K562 (cell line): Measurements from ENCODE around the gene OTOG. TPM values are rescaled to one million over a fixed set of nuclear protein-coding genes. Genes with fewer than 3 reads are reported as not detected.

ENCODE experiments used
- ATAC-seq: fragments of 200-7000 bp; cut with Tn5 transposase; 3 replicates; pipeline ENCODE4 v1.9.1; 2020; ENCODE audit warnings: moderate library complexity
- BruUV-seq: library from RNA; stranded (reverse); fragments of 400-500 nt; replicated peaks from 2 replicates; lab custom pipeline; 2021; lab: Mats Ljungman, UMichigan
- CTCF ChIA-PET: fragments of 300-600 bp; formaldehyde crosslinking; extraction: SDS; loops from one replicate; lab custom pipeline; 2021; ENCODE audit warnings: low intra/inter-chr PET ratio; lab: Yijun Ruan, JAX
- POLR2A ChIA-PET: fragments of 300-600, 350-650 bp; sonication (Branson Sonifier 250); formaldehyde crosslinking; extraction: SDS; loops from one replicate; lab custom pipeline; 2021; ENCODE audit warnings: antibody characterized with exemption, inconsistent platforms; lab: Yijun Ruan, JAX
- DNase-seq, 4 experiments: peaks; one replicate each; pipeline versions ENCODE4 v3.0.0 to v3.0.0-alpha.2; 2011 to 2018; ENCODE audit warnings: low spot score in 3 of 4, mixed read lengths in 3 of 4; ENCODE audit errors: extremely low read depth in 1 of 4
- FAIRE-seq: peaks from 2 replicates; lab custom pipeline; 2011; peaks lifted over from hg19 to GRCh38; lab: Jason Lieb, UNC
- H2AFZ ChIP-seq: 2 replicates; pipeline ENCODE4 v1.6.0; 2011; ENCODE audit warnings: low read depth, low read length, control low read depth, inconsistent platforms
- H3K27ac ChIP-seq: fragments of 200-600 bp; 3 replicates; pipeline ENCODE4 v1.8.0; 2011; ENCODE audit warnings: low read depth, mild to moderate bottlenecking, control low read depth, inconsistent platforms, low read length, moderate library complexity, mixed read lengths; ENCODE audit errors: extremely low read depth
- H3K27me3 ChIP-seq, 2 experiments: fragments of 300-600 bp in 1 of 2; 2 replicates in 1 of 2; 3 replicates in 1 of 2; pipeline versions ENCODE4 v1.6.0 to v1.8.0; 2011; ENCODE audit warnings: inconsistent platforms in 2 of 2, low read length in 2 of 2, mild to moderate bottlenecking in 1 of 2, mixed read lengths in 1 of 2, moderate library complexity in 1 of 2; ENCODE audit not compliant: control insufficient read depth in 2 of 2, insufficient read depth in 2 of 2
- H3K36me3 ChIP-seq: fragments of 300-600 bp; 3 replicates; pipeline ENCODE4 v1.8.0; 2011; ENCODE audit warnings: mild to moderate bottlenecking, low read length, inconsistent platforms; ENCODE audit not compliant: control insufficient read depth, insufficient read depth
- H3K4me1 ChIP-seq, 2 experiments: fragments of 200-600 bp in 1 of 2; replicated peaks in 1 of 2; 2 replicates in 1 of 2; 3 replicates in 1 of 2; pipeline versions ENCODE4 v1.5.1 to v1.8.0; 2011; ENCODE audit warnings: inconsistent platforms in 2 of 2, low read length in 2 of 2, mild to moderate bottlenecking in 1 of 2, mixed read lengths in 1 of 2, moderate library complexity in 1 of 2; ENCODE audit not compliant: control insufficient read depth in 2 of 2, insufficient read depth in 2 of 2
- H3K4me2 ChIP-seq: 2 replicates; pipeline ENCODE4 v1.6.1; 2011; ENCODE audit warnings: low read length, control low read depth, inconsistent platforms, mixed read lengths; ENCODE audit not compliant: insufficient read depth
- H3K4me3 ChIP-seq: fragments of 200-600 bp; sonication (generic), shearing (Covaris generic); 2 replicates; pipeline ENCODE4 v1.5.1; 2016; ENCODE audit warnings: control low read depth, inconsistent platforms
- H3K79me2 ChIP-seq: fragments of 200-600 bp; 3 replicates; pipeline ENCODE4 v1.8.0; 2011; ENCODE audit warnings: low read length, inconsistent platforms; ENCODE audit not compliant: control insufficient read depth, insufficient read depth
- H3K9ac ChIP-seq, 2 experiments: 2 replicates each; pipeline versions ENCODE4 v1.6.0 to v1.6.1; 2011; ENCODE audit warnings: low read depth in 2 of 2, low read length in 2 of 2, control low read depth in 1 of 2, inconsistent platforms in 1 of 2, mild to moderate bottlenecking in 1 of 2, mixed read lengths in 1 of 2; ENCODE audit not compliant: insufficient read depth in 1 of 2
- H3K9me1 ChIP-seq: one replicate; pipeline ENCODE4 v1.6.0; 2011; ENCODE audit warnings: inconsistent platforms, mild to moderate bottlenecking, low read length, moderate library complexity; ENCODE audit not compliant: control insufficient read depth, insufficient read depth
- H3K9me3 ChIP-seq: replicated peaks from 2 replicates; pipeline ENCODE4 v1.5.1; 2011; ENCODE audit warnings: low read depth, low read length, inconsistent platforms; ENCODE audit not compliant: control insufficient read depth, insufficient read depth
- H4K20me1 ChIP-seq: replicated peaks from 2 replicates; pipeline ENCODE4 v1.6.1; 2011; ENCODE audit warnings: low read length, inconsistent platforms, mixed read lengths; ENCODE audit not compliant: control insufficient read depth, insufficient read depth
- EP400 ChIP-seq: fragments of 450-650 bp; IDR thresholded peaks from 2 replicates; pipeline ENCODE4 v1.6.1; 2017; ENCODE audit warnings: antibody characterized with exemption, mild to moderate bottlenecking, moderate library complexity
- ESRRB ChIP-seq: fragments of 250-450 bp; sonication (Bioruptor Pico); IDR thresholded peaks from 2 replicates; pipeline ENCODE4 v1.5.0; 2020; ENCODE audit warnings: mild to moderate bottlenecking, moderate library complexity, borderline replicate concordance
- HMBOX1 ChIP-seq: sonication (generic); IDR thresholded peaks from 2 replicates; pipeline ENCODE4 v1.6.1; 2016
- KLF16 ChIP-seq: IDR thresholded peaks from 2 replicates; pipeline ENCODE4 v1.6.1; 2016; ENCODE audit warnings: antibody characterized with exemption
- LEF1 ChIP-seq: fragments of 450-650 bp; IDR thresholded peaks from 2 replicates; pipeline ENCODE4 v1.6.1; 2016; ENCODE audit warnings: mild to moderate bottlenecking
- NFIX ChIP-seq: fragments of 250-450 bp; sonication (Bioruptor Pico); IDR thresholded peaks from 2 replicates; pipeline ENCODE4 v1.4.0; 2020; ENCODE audit warnings: low read depth, mild to moderate bottlenecking, moderate library complexity
- POLR2B ChIP-seq: fragments of 450-650 bp; IDR thresholded peaks from 2 replicates; pipeline ENCODE4 v1.6.1; 2018; ENCODE audit warnings: low read depth; ENCODE audit not compliant: partially characterized antibody
- RB1 ChIP-seq: fragments of 450-650 bp; IDR thresholded peaks from 2 replicates; pipeline ENCODE4 v1.6.1; 2017; ENCODE audit warnings: low read depth, mild to moderate bottlenecking
- TAF1 ChIP-seq: IDR thresholded peaks from 2 replicates; pipeline ENCODE4 v1.6.1; 2011; ENCODE audit warnings: mild to moderate bottlenecking, low read length, moderate library complexity; ENCODE audit not compliant: insufficient read depth, control insufficient read depth, severe bottlenecking; ENCODE audit errors: extremely low read depth
- THRAP3 ChIP-seq: fragments of 450-650 bp; IDR thresholded peaks from 2 replicates; pipeline ENCODE4 v1.6.1; 2016; ENCODE audit warnings: mild to moderate bottlenecking, inconsistent platforms, borderline replicate concordance
- TSHZ1 ChIP-seq: fragments of 250-450 bp; sonication (Bioruptor Pico); IDR thresholded peaks from 2 replicates; pipeline ENCODE4 v1.4.0; 2020; ENCODE audit warnings: mild to moderate bottlenecking, moderate library complexity
- USF2 ChIP-seq: sonication (generic); formaldehyde crosslinking; IDR thresholded peaks from 2 replicates; pipeline ENCODE4 v1.5.0; 2020; ENCODE audit warnings: missing genetic modification reagents
- ZNF124 ChIP-seq: sonication (generic); formaldehyde crosslinking; IDR thresholded peaks from 2 replicates; pipeline ENCODE4 v1.8.1; 2022; ENCODE audit warnings: missing genetic modification reagents
- ZNF232 ChIP-seq: sonication (generic); formaldehyde crosslinking; IDR thresholded peaks from 2 replicates; pipeline ENCODE4 v1.8.0; 2022; ENCODE audit warnings: mild to moderate bottlenecking, missing genetic modification reagents
- ZNF347 ChIP-seq: fragments of 450-650 bp; formaldehyde crosslinking; IDR thresholded peaks from 2 replicates; pipeline ENCODE4 v1.4.0; 2020; ENCODE audit warnings: low read depth, mild to moderate bottlenecking, moderate library complexity
- WGBS: fragments of 100-300 bp; shearing (Covaris generic); methylation state at CpG from one replicate; pipeline ENCODE4 v1.1.6; 2016; ENCODE audit warnings: low coverage, mixed read lengths; ENCODE audit not compliant: insufficient coverage; ENCODE audit errors: missing lambda C conversion rate; 5-methylcytosine and 5-hydroxymethylcytosine counted together
- in situ Hi-C: fragments of 300-500 bp; cut with MboI; formaldehyde crosslinking; loops from 4 replicates; pipeline ENCODE4 v1.15.0; 2018; ENCODE audit warnings: inconsistent platforms, mixed read lengths
- intact Hi-C: fragments of 100-400 bp; cut with micrococcal nuclease; formaldehyde crosslinking; loops from 2 replicates; pipeline ENCODE4 v1.14.2; 2022
- polyA plus RNA-seq, 8 experiments: library from polyadenylated mRNA; depleted of rRNA in 4 of 8; stranded (reverse) in 5 of 8; unstranded in 3 of 8; fragments of >200 nt; fragmentation: Nextera tagmentation in 2 of 8; fragmentation: Illumina TruSeq in 1 of 8; extraction: Ambion mirVana in 2 of 8; extraction: Trizol in 1 of 8; gene quantifications; 2 replicates each; pipeline versions ENCODE4 v1.2.1 to v1.2.3, GENCODE V29; 2011 to 2014; ENCODE audit warnings: inconsistent platforms in 1 of 8, missing spikeins in 1 of 8
- total RNA-seq, 7 experiments: library from RNA; depleted of rRNA in 6 of 7; stranded (reverse); fragments of >200 nt in 6 of 7; fragmentation: Illumina TruSeq in 2 of 7; extraction: Trizol in 2 of 7; gene quantifications; 2 replicates each; pipeline versions ENCODE4 v1.2.1 to v1.2.3, GENCODE V29; 2011 to 2021; ENCODE audit warnings: low replicate concordance in 1 of 7
- TF ChIP-seq, protein P1 (sequence below): fragments of 250-450 bp; sonication (Bioruptor Pico); IDR thresholded peaks from 2 replicates; pipeline ENCODE4 v1.5.0; 2020; ENCODE audit warnings: mild to moderate bottlenecking

Gene OTOG
- total and polyA plus RNA-seq, 9 of the 15 experiments (the other 6 are each of a cell fraction or from before 2014, with no cell fraction given): not detected

- no peak for TF ChIP-seq RB1
- no peak for TF ChIP-seq TAF1
- TF ChIP-seq, all 486 proteins: peak for 0
Observed at GRCh38 chr11:17579451-17579850, 32.4 kb downstream of the OTOG start (continued).

DNA sequence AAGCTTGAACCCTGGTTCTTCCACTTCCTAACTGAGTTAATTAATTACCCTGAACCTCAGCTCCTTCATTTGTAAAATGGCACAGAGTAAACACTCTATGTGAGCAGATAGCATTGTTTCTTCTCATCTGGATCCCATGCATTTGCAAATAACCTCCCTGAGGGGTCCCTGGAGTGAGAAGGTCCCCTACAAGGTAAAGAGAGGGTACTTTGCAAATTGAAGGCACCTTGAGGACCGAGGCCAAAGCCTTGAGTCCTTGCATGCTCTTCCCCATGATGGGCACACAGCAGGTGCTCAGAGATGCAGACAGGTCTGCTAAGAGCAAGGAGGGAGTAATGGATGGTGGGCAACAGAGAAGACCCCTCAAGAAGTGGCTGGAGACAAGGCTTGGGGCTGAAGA, 33.2 kb downstream of the OTOG start:
- no peaks in the 10 kb centered on the region for H4K20me1 ChIP-seq
- ATAC-seq (no peak), DNase-seq (no peak), FAIRE-seq (no peak)
- H3K4me2 ChIP-seq: no peak overlapping the region
- WGBS: 0% methylated on average over 1 of the region's 1 CpG
- in situ Hi-C loops: no loop called here
- POLR2A ChIA-PET: no interaction called here
- peaks cover 5 to 33% of the 10 kb centered on the region in 2 experiments; a peak in 4 of 5 replicates for H3K27me3 ChIP-seq
- intact Hi-C loops: no loop called here
- H3K79me2 ChIP-seq: no peaks in the 10 kb centered on the region
- BruUV-seq: no TSS peak
- no peak overlapping the region for H3K4me3 ChIP-seq
- H3K9ac ChIP-seq: no peak overlapping the region
- CTCF ChIA-PET: no interaction called here
- no peaks in the 10 kb centered on the region for H3K9me3 ChIP-seq
- no peak overlapping the region for H3K27ac ChIP-seq
- H2AFZ ChIP-seq: no peak overlapping the region
- no peaks in the 10 kb centered on the region for H3K9me1 ChIP-seq
- H3K4me1 ChIP-seq: no peaks in the 10 kb centered on the region
- H3K36me3 ChIP-seq: no peaks in the 10 kb centered on the region
- TF ChIP-seq THRAP3: no peak
- no peak for TF ChIP-seq LEF1
- no peak for TF ChIP-seq POLR2B
- no peak for TF ChIP-seq TSHZ1 (CRISPR knock-in tag)
- no peak for TF ChIP-seq NFIX
- no peak for TF ChIP-seq USF2 (CRISPR knock-in tag)
- TF ChIP-seq ZNF124 (CRISPR knock-in tag): no peak
- no peak for TF ChIP-seq HMBOX1
- no peak for TF ChIP-seq EP400
- TF ChIP-seq KLF16: no peak
- TF ChIP-seq ZNF232 (CRISPR knock-in tag): no peak
- no peak for TF ChIP-seq ZNF347
- TF ChIP-seq ESRRB: no peak
- TF ChIP-seq, protein P1, sequence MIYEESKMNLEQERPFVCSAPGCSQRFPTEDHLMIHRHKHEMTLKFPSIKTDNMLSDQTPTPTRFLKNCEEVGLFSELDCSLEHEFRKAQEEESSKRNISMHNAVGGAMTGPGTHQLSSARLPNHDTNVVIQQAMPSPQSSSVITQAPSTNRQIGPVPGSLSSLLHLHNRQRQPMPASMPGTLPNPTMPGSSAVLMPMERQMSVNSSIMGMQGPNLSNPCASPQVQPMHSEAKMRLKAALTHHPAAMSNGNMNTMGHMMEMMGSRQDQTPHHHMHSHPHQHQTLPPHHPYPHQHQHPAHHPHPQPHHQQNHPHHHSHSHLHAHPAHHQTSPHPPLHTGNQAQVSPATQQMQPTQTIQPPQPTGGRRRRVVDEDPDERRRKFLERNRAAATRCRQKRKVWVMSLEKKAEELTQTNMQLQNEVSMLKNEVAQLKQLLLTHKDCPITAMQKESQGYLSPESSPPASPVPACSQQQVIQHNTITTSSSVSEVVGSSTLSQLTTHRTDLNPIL: no peak
